GM23338 (cell line): ENCODE measurements around the gene GOLGA1. TPM values are rescaled to one million over a fixed set of nuclear protein-coding genes. Genes with fewer than 3 reads are reported as not detected.
"Not testable (repeated sequence)": the region's sequence is repeated elsewhere in the genome, so short reads cannot be mapped to it uniquely, and the experiment has no call there.

Source experiments
- ATAC-seq: fragments of 200-7000 bp; cut with Tn5 transposase; 3 replicates; pipeline ENCODE4 v1.9.1; 2020
- DNase-seq: peaks from one replicate; pipeline ENCODE4 v3.0.0-alpha.2; 2015; ENCODE audit warnings: low spot score
- H2AFZ ChIP-seq: fragments of 200-600 bp; sonication (generic); 2 replicates; pipeline ENCODE4 v1.8.0; 2016; ENCODE audit warnings: antibody characterized with exemption, mild to moderate bottlenecking, moderate library complexity
- H3F3A ChIP-seq: fragments of 200-600 bp; sonication (generic); replicated peaks from 2 replicates; pipeline ENCODE4 v1.8.0; 2017; ENCODE audit warnings: antibody characterized with exemption, mixed run types, low read depth
- H3K27ac ChIP-seq: fragments of 200-600 bp; sonication (generic); 2 replicates; pipeline ENCODE4 v1.6.1; 2016; ENCODE audit warnings: low read depth
- H3K27me3 ChIP-seq: fragments of 200-600 bp; sonication (generic); 2 replicates; pipeline ENCODE4 v1.8.0; 2016; ENCODE audit warnings: mild to moderate bottlenecking, mixed run types, moderate library complexity; ENCODE audit not compliant: insufficient read depth
- H3K36me3 ChIP-seq: fragments of 200-600 bp; sonication (generic); 2 replicates; pipeline ENCODE4 v1.8.0; 2016; ENCODE audit warnings: mild to moderate bottlenecking; ENCODE audit not compliant: insufficient read depth
- H3K4me1 ChIP-seq: fragments of 200-600 bp; sonication (generic); 2 replicates; pipeline ENCODE4 v1.8.0; 2016; ENCODE audit warnings: mild to moderate bottlenecking, moderate library complexity; ENCODE audit not compliant: insufficient read depth
- H3K4me2 ChIP-seq: fragments of 200-600 bp; sonication (generic); 2 replicates; pipeline ENCODE4 v1.7.1; 2017; ENCODE audit warnings: mixed run types
- H3K4me3 ChIP-seq: fragments of 200-600 bp; sonication (generic); 2 replicates; pipeline ENCODE4 v1.6.1; 2016; ENCODE audit warnings: mixed run types
- H3K79me2 ChIP-seq: fragments of 200-600 bp; sonication (generic); replicated peaks from 2 replicates; pipeline ENCODE4 v1.8.0; 2017; ENCODE audit warnings: mild to moderate bottlenecking; ENCODE audit not compliant: insufficient read depth
- H3K9me2 ChIP-seq: fragments of 200-600 bp; sonication (generic); 2 replicates; pipeline ENCODE4 v1.8.0; 2017; ENCODE audit not compliant: insufficient read depth
- H4K20me1 ChIP-seq: fragments of 200-600 bp; sonication (generic); replicated peaks from 2 replicates; pipeline ENCODE4 v1.8.0; 2017; ENCODE audit warnings: mild to moderate bottlenecking; ENCODE audit not compliant: insufficient read depth
- H3K27ac Mint-ChIP-seq: 2 replicates; pipeline ENCODE4 v1.8.0; 2020; ENCODE audit warnings: inconsistent platforms, mild to moderate bottlenecking, moderate library complexity, mixed read lengths
- H3K27me3 Mint-ChIP-seq: 3 replicates; pipeline ENCODE4 v1.8.0; 2022; ENCODE audit warnings: low read depth, mild to moderate bottlenecking, moderate library complexity, mixed read lengths, inconsistent platforms; ENCODE audit not compliant: insufficient read depth, poor library complexity
- H3K36me3 Mint-ChIP-seq: 3 replicates; pipeline ENCODE4 v1.8.0; 2021; ENCODE audit warnings: low read depth, mild to moderate bottlenecking, inconsistent platforms, moderate library complexity, mixed read lengths
- H3K4me1 Mint-ChIP-seq: 3 replicates; pipeline ENCODE4 v1.8.0; 2020; ENCODE audit warnings: mild to moderate bottlenecking, inconsistent platforms, mixed read lengths
- H3K4me3 Mint-ChIP-seq: 3 replicates; pipeline ENCODE4 v1.8.0; 2021; ENCODE audit warnings: moderate library complexity, mild to moderate bottlenecking, inconsistent platforms, mixed read lengths
- H3K9me3 Mint-ChIP-seq: 3 replicates; pipeline ENCODE4 v1.8.0; 2020; ENCODE audit warnings: moderate library complexity, mild to moderate bottlenecking, inconsistent platforms, mixed read lengths
- CREB1 ChIP-seq: fragments of 250-450 bp; sonication (Bioruptor Pico); IDR thresholded peaks from 2 replicates; pipeline ENCODE4 v1.5.0; 2020; ENCODE audit warnings: low read depth, mild to moderate bottlenecking, moderate library complexity
- ETS1 ChIP-seq: IDR thresholded peaks from 2 replicates; pipeline ENCODE4 v1.6.1; 2016; ENCODE audit warnings: antibody characterized with exemption
- EZH2phosphoT487 ChIP-seq: fragments of 200-600 bp; sonication (generic); IDR thresholded peaks from one replicate; pipeline ENCODE4 v1.8.1; 2018; ENCODE audit warnings: antibody characterized with exemption; ENCODE audit not compliant: unreplicated experiment
- JUNB ChIP-seq: IDR thresholded peaks from one replicate; pipeline ENCODE4 v1.6.1; 2016; ENCODE audit warnings: antibody characterized with exemption; ENCODE audit not compliant: unreplicated experiment
- NANOG ChIP-seq: IDR thresholded peaks from 2 replicates; pipeline ENCODE4 v1.6.1; 2016; ENCODE audit warnings: antibody characterized with exemption, borderline replicate concordance
- POLR2AphosphoS5 ChIP-seq: IDR thresholded peaks from 2 replicates; pipeline ENCODE4 v1.6.1; 2016; ENCODE audit warnings: antibody characterized with exemption, low read depth
- REST ChIP-seq: IDR thresholded peaks from one replicate; pipeline ENCODE4 v1.6.1; 2018; ENCODE audit warnings: antibody characterized with exemption; ENCODE audit not compliant: unreplicated experiment
- ZNF331 ChIP-seq: fragments of 250-450 bp; sonication (Bioruptor Pico); IDR thresholded peaks from 2 replicates; pipeline ENCODE4 v1.5.0; 2020; ENCODE audit warnings: low read depth, mild to moderate bottlenecking, moderate library complexity
- ZNF462 ChIP-seq: fragments of 250-450 bp; sonication (Bioruptor Pico); IDR thresholded peaks from 2 replicates; pipeline ENCODE4 v1.5.0; 2020; ENCODE audit warnings: mild to moderate bottlenecking, moderate library complexity
- polyA plus RNA-seq: library from polyadenylated mRNA; unstranded; fragments of >200 nt; fragmentation: Nextera tagmentation; extraction: Ambion mirVana; gene quantifications from 2 replicates; pipeline ENCODE4 v1.2.1, GENCODE V29; 2016
- total RNA-seq: library from RNA; depleted of rRNA; stranded (reverse); fragments of >200 nt; shearing (Covaris generic); gene quantifications from 2 replicates; pipeline ENCODE4 v1.2.3, GENCODE V29; 2014

GOLGA1 gene
- total and polyA plus RNA-seq, 2 experiments from 2014 or later = 6.1 to 8.0 TPM

- TF ChIP-seq NANOG (no peak), POLR2AphosphoS5 (no peak), CREB1 (no peak)
These were observed 27.4 kb upstream of the GOLGA1 start (continued) for GRCh38 chr9:124968238-124968637.

- not testable (repeated sequence) for H3K4me3 Mint-ChIP-seq, H3K4me2 ChIP-seq, H4K20me1 ChIP-seq, H3K9me2 ChIP-seq, H3K27ac Mint-ChIP-seq, H3K27me3 Mint-ChIP-seq, ATAC-seq, H3K79me2 ChIP-seq, H3K4me1 Mint-ChIP-seq, H3F3A ChIP-seq, DNase-seq, H3K27me3 ChIP-seq, H3K36me3 ChIP-seq, H3K4me1 ChIP-seq, H3K4me3 ChIP-seq, H3K9me3 Mint-ChIP-seq, H2AFZ ChIP-seq
- H3K27ac ChIP-seq = peak overlapping the region; percentile 69; the same call in 1 of the 2 replicates
- H3K36me3 Mint-ChIP-seq = peaks cover 12% of the 10 kb centered on the region; the same call in 2 of the 3 replicates
These were observed 25.1 kb upstream of the GOLGA1 start for GRCh38 chr9:124965775-124966568.

GRCh38 chr9:124964604-124965003 is 23.7 kb upstream of the GOLGA1 start:
- ATAC-seq (no peak), DNase-seq (no peak)
- Histone ChIP-seq H3K9me2 (no peaks in the 10 kb centered on the region), H3K4me3 (no peak overlapping the region), H3K4me1 (no peaks in the 10 kb centered on the region), H3K36me3 (no peaks in the 10 kb centered on the region), H3K4me2 (no peak overlapping the region), H3K27me3 (no peaks in the 10 kb centered on the region), H2AFZ (no peak overlapping the region), H3K27ac (no peak overlapping the region), H4K20me1 (0 out of 2 replicates have a peak, but pooled peaks cover 3% of the 10 kb centered on the region), H3K79me2 (no peaks in the 10 kb centered on the region), H3F3A (no peaks in the 10 kb centered on the region)
- Mint-ChIP-seq H3K27ac (no peak overlapping the region), H3K4me1 (no peaks in the 10 kb centered on the region), H3K9me3 (no peaks in the 10 kb centered on the region), H3K36me3 (peaks cover 13% of the 10 kb centered on the region; the same call in 2 of the 3 replicates), H3K4me3 (no peak overlapping the region), H3K27me3 (peaks cover 1% of the 10 kb centered on the region)
- no peak for TF ChIP-seq POLR2AphosphoS5
- no peak for TF ChIP-seq ETS1
- TF ChIP-seq EZH2phosphoT487 = no peak
- TF ChIP-seq JUNB = no peak
- no peak for TF ChIP-seq ZNF331
- no peak for TF ChIP-seq ZNF462 (CRISPR knock-in tag)
- TF ChIP-seq REST = no peak
